Peyer's patch (tissue), 4 donors: ENCODE data around the gene SH3BGRL3. TPM values are rescaled to one million over a fixed set of nuclear protein-coding genes. Genes with fewer than 3 reads are reported as not detected.

Source experiments
- DNase-seq, 3 donors: peaks; one replicate each; pipeline ENCODE4 v3.0.0-alpha.2; 2017 to 2019
- H3K27ac ChIP-seq, 4 donors: fragments of 200-600 bp; sonication (generic); one replicate each; pipeline ENCODE4 v1.5.1; 2016 to 2019
- H3K27me3 ChIP-seq, 2 donors: fragments of 200-600 bp; sonication (generic); one replicate each; pipeline ENCODE4 v1.5.1; 2019
- H3K36me3 ChIP-seq, 3 donors: fragments of 200-600 bp; sonication (generic); one replicate each; pipeline ENCODE4 v1.5.1; 2016 to 2019
- H3K4me1 ChIP-seq, 4 donors: fragments of 200-600 bp; sonication (generic); one replicate each; pipeline ENCODE4 v1.5.1; 2016 to 2019
- H3K4me3 ChIP-seq, 4 donors: fragments of 200-600 bp; sonication (generic); 1 replicate in 3 of 4; 2 replicates in 1 of 4; pipeline ENCODE4 v1.5.1; 2016 to 2019; ENCODE audit warnings: mild to moderate bottlenecking in 1 of 4
- H3K9me3 ChIP-seq, 4 donors: fragments of 200-600 bp; sonication (generic); one replicate each; pipeline ENCODE4 v1.5.1; 2016 to 2019; ENCODE audit warnings: mild to moderate bottlenecking in 1 of 4
- CTCF ChIP-seq, 6 experiments: fragments of 450-650 bp in 4 of 6; fragments of 200-600 bp in 2 of 6; sonication (generic) in 1 of 6; IDR thresholded peaks; one replicate each; pipeline ENCODE4 v1.5.1; 2017 to 2019; ENCODE audit warnings: antibody characterized with exemption in 6 of 6, mild to moderate bottlenecking in 3 of 6, moderate library complexity in 1 of 6
- POLR2A ChIP-seq, 2 donors: fragments of 450-650 bp; IDR thresholded peaks; one replicate each; pipeline ENCODE4 v1.5.1; 2017; ENCODE audit warnings: antibody characterized with exemption in 2 of 2, mild to moderate bottlenecking in 2 of 2, moderate library complexity in 2 of 2
- total RNA-seq, 4 donors: library from RNA; depleted of rRNA; stranded (reverse); fragments of >200 nt; gene quantifications; one replicate each; pipeline ENCODE4 v1.1.0, GENCODE V29; 2016

Gene SH3BGRL3
- total RNA-seq, 4 donors from 2014 or later = 62.7 to 91.8 (median 89.6) TPM

- Histone ChIP-seq H3K27ac (no peak overlapping the region), H3K4me3 (no peak overlapping the region), H3K4me1 (no peaks in the 10 kb centered on the region), H3K36me3 (peaks cover 0 to 3% (median 0%) of the 10 kb centered on the region in 3 donors), H3K27me3 (no peaks in the 10 kb centered on the region), H3K9me3 (no peaks in the 10 kb centered on the region)
- TF ChIP-seq POLR2A (IDR thresholded peaks at IDR 0.05) (no peak), CTCF (IDR thresholded peaks at IDR 0.05) (no peak)
- DNase-seq = no peak
Observed at GRCh38 chr1:26239936-26240335, 40.0 kb upstream of the SH3BGRL3 start.

GRCh38 chr1:26252718-26253117 lies 27.2 kb upstream of the SH3BGRL3 start:
- Histone ChIP-seq H3K4me3 (no peak overlapping the region), H3K27ac (no peak overlapping the region), H3K27me3 (no peaks in the 10 kb centered on the region), H3K9me3 (no peaks in the 10 kb centered on the region), H3K4me1 (no peaks in the 10 kb centered on the region), H3K36me3 (peaks cover 0 to 9% (median 0%) of the 10 kb centered on the region in 3 donors)
- DNase-seq = no peak
- TF ChIP-seq CTCF (IDR thresholded peaks at IDR 0.05) (no peak), POLR2A (IDR thresholded peaks at IDR 0.05) (no peak)

- Histone ChIP-seq H3K4me1 (no peaks in the 10 kb centered on the region), H3K27ac (no peak overlapping the region), H3K27me3 (no peaks in the 10 kb centered on the region), H3K9me3 (no peaks in the 10 kb centered on the region), H3K36me3 (peaks cover 0 to 26% (median 0%) of the 10 kb centered on the region in 3 donors), H3K4me3 (no peak overlapping the region)
- no peak for DNase-seq
- TF ChIP-seq POLR2A (IDR thresholded peaks at IDR 0.05) (no peak), CTCF (IDR thresholded peaks at IDR 0.05) (no peak)
Observed at GRCh38 chr1:26254404-26254803, 25.5 kb upstream of the SH3BGRL3 start.

- Histone ChIP-seq H3K4me1 (no peaks in the 10 kb centered on the region), H3K4me3 (no peak overlapping the region), H3K36me3 (peaks cover 0 to 51% (median 0%) of the 10 kb centered on the region in 3 donors), H3K9me3 (no peaks in the 10 kb centered on the region), H3K27ac (no peak overlapping the region), H3K27me3 (no peaks in the 10 kb centered on the region)
- TF ChIP-seq CTCF (IDR thresholded peaks at IDR 0.05) (no peak), POLR2A (IDR thresholded peaks at IDR 0.05) (no peak)
- DNase-seq = no peak
Observed at GRCh38 chr1:26257222-26257621, 22.7 kb upstream of the SH3BGRL3 start.

GRCh38 chr1:26259005-26259404 lies 20.9 kb upstream of the SH3BGRL3 start:
- peaks cover 0 to 64% (median 0%) of the 10 kb centered on the region in 3 donors for H3K36me3 ChIP-seq
- DNase-seq = no peak
- H3K4me3 ChIP-seq = no peak overlapping the region
- no peaks in the 10 kb centered on the region for H3K4me1 ChIP-seq
- no peak overlapping the region for H3K27ac ChIP-seq
- H3K9me3 ChIP-seq = no peaks in the 10 kb centered on the region
- TF ChIP-seq POLR2A (IDR thresholded peaks at IDR 0.05) (no peak), CTCF (IDR thresholded peaks at IDR 0.05) (no peak)
- no peaks in the 10 kb centered on the region for H3K27me3 ChIP-seq

GRCh38 chr1:26259578-26259977 lies 20.3 kb upstream of the SH3BGRL3 start:
- Histone ChIP-seq H3K9me3 (no peaks in the 10 kb centered on the region), H3K27ac (no peak overlapping the region), H3K27me3 (no peaks in the 10 kb centered on the region), H3K4me3 (no peak overlapping the region), H3K4me1 (no peaks in the 10 kb centered on the region), H3K36me3 (peaks cover 0 to 69% (median 0%) of the 10 kb centered on the region in 3 donors)
- no peak for TF ChIP-seq POLR2A (IDR thresholded peaks at IDR 0.05)
- TF ChIP-seq CTCF (IDR thresholded peaks at IDR 0.05) = no peak
- DNase-seq = no peak
